Measurements from ENCODE around the gene LRMDA. TPM values are rescaled to one million over a fixed set of nuclear protein-coding genes. Genes with fewer than 3 reads are reported as not detected.

Gene LRMDA
- total and polyA plus RNA-seq, 2 donors (not counting 3 experiments of a cell fraction or from before 2014, with no cell fraction given) = 9.7 to 18.0 TPM

GRCh38 chr10:76000550-76000949, 569.1 kb downstream of the LRMDA start:
- Histone ChIP-seq H3K36me3 (ENCODE audit: control insufficient read depth in 2 of 2, extremely low read depth in 1 of 2, insufficient read depth in 2 of 2, low read length in 2 of 2) (no peaks in the 10 kb centered on the region), H3K4me2 (ENCODE audit: insufficient read depth, low read length) (no peak overlapping the region), H3K4me3 (replicated peaks in 1 of 3; ENCODE audit: insufficient read depth in 1 of 3, low read depth in 1 of 3, low read length in 3 of 3) (no peak overlapping the region), H3K79me2 (ENCODE audit: control insufficient read depth, insufficient read depth, low read length) (no peaks in the 10 kb centered on the region), H3K27ac (ENCODE audit: insufficient read depth, low read depth, low read length) (no peak overlapping the region), H3K27me3 (ENCODE audit: control insufficient read depth in 2 of 2, insufficient read depth in 2 of 2, low read length in 2 of 2) (no peaks in the 10 kb centered on the region), H2AFZ (ENCODE audit: low read depth, low read length) (no peak overlapping the region), H3K9me3 (replicated peaks; ENCODE audit: control insufficient read depth, insufficient read depth, low read length) (no peaks in the 10 kb centered on the region), H3K9ac (replicated peaks; ENCODE audit: extremely low read depth, insufficient read depth, low read length) (no peak overlapping the region), H3K9me1 (replicated peaks; ENCODE audit: control insufficient read depth, extremely low read depth, insufficient read depth, low read length) (no peaks in the 10 kb centered on the region), H4K20me1 (replicated peaks; ENCODE audit: control insufficient read depth, extremely low read depth, insufficient read depth, low read length) (no peaks in the 10 kb centered on the region), H3K4me1 (ENCODE audit: control insufficient read depth, extremely low read depth, insufficient read depth, low read length) (no peaks in the 10 kb centered on the region)
- ChIA-PET CTCF (no interaction called here), POLR2A (no interaction called here)
- TF ChIP-seq MAX (IDR thresholded peaks at IDR 0.05; ENCODE audit: insufficient read depth, insufficient read length) = no peak
- no peak for TF ChIP-seq POLR2A (IDR thresholded peaks at IDR 0.05; ENCODE audit: low read depth, low read length)
- TF ChIP-seq FOS (IDR thresholded peaks at IDR 0.05; ENCODE audit: borderline replicate concordance, insufficient read depth, low read length) = no peak
- TF ChIP-seq JUN (IDR thresholded peaks at IDR 0.05; ENCODE audit: borderline replicate concordance, insufficient read depth, insufficient read length, low read depth) = no peak
- no peak for TF ChIP-seq EZH2 (IDR thresholded peaks at IDR 0.05; ENCODE audit: borderline replicate concordance, low read depth, low read length, severe bottlenecking)
- no peak for TF ChIP-seq GATA2 (IDR thresholded peaks at IDR 0.05; ENCODE audit: insufficient read depth, insufficient read length, low read depth, low read length)
- TF ChIP-seq MYC (IDR thresholded peaks at IDR 0.05; ENCODE audit: low read depth, low read length) = no peak
- TF ChIP-seq CTCF (IDR thresholded peaks at IDR 0.05; ENCODE audit: extremely low read depth in 1 of 2, insufficient read depth in 1 of 2, low read depth in 1 of 2, low read length in 2 of 2) = no peak
- TF ChIP-seq POLR2AphosphoS5 (IDR thresholded peaks at IDR 0.05; ENCODE audit: insufficient read depth, low read depth, low read length) = no peak
- DNase-seq (ENCODE audit: low read depth, low spot score) (no peak), FAIRE-seq (no peak)
- no TSS peak for BruUV-seq (replicated peaks)
- dilution Hi-C loops (cut with MboI; ENCODE audit: extremely low pct_ligation_motif_present, low sequenced_read_pairs) = no loop called here
- intact Hi-C loops (cut with micrococcal nuclease) = no loop called here
